Epithelial cell of proximal tubule (primary cell): ENCODE measurements around the gene SPECC1. TPM values are rescaled to one million over a fixed set of nuclear protein-coding genes. Genes with fewer than 3 reads are reported as not detected.

Experiments
- DNase-seq: peaks from one replicate; pipeline ENCODE4 v3.0.0-alpha.2; 2011; ENCODE audit warnings: low read depth
- H3K4me3 ChIP-seq: 2 replicates; pipeline ENCODE4 v1.5.1; 2011; ENCODE audit warnings: low read depth, mild to moderate bottlenecking, low read length
- CTCF ChIP-seq: conservative IDR thresholded peaks from 2 replicates; pipeline ENCODE4 v1.5.1; 2012; ENCODE audit warnings: low read depth, mild to moderate bottlenecking, low read length
- total RNA-seq: library from RNA; depleted of rRNA; stranded (reverse); fragments of >200 nt; gene quantifications from 2 replicates; pipeline ENCODE4 v1.2.3, GENCODE V29; 2015

SPECC1 gene
- total RNA-seq, 1 donor from 2014 or later, result 39.3 TPM

- TF ChIP-seq CTCF, result no peak
- DNase-seq, result no peak
- no peak overlapping the region for H3K4me3 ChIP-seq
Measured at GRCh38 chr17:20276421-20276820, 267.3 kb downstream of the SPECC1 start.

- H3K4me3 ChIP-seq, result no peak overlapping the region
- TF ChIP-seq CTCF, result no peak
- no peak for DNase-seq
Measured at GRCh38 chr17:20278805-20279204, 269.6 kb downstream of the SPECC1 start.

GRCh38 chr17:20279631-20280030 is 270.5 kb downstream of the SPECC1 start:
- no peak for DNase-seq
- H3K4me3 ChIP-seq, result no peak overlapping the region
- no peak for TF ChIP-seq CTCF

- no peak for DNase-seq
- no peak overlapping the region for H3K4me3 ChIP-seq
- TF ChIP-seq CTCF, result no peak
Measured at GRCh38 chr17:20280051-20280450, 270.9 kb downstream of the SPECC1 start.

- TF ChIP-seq CTCF, result no peak
- no peak for DNase-seq
- no peak overlapping the region for H3K4me3 ChIP-seq
Measured at GRCh38 chr17:20280851-20281250, 271.7 kb downstream of the SPECC1 start.

- no peak for DNase-seq
- TF ChIP-seq CTCF, result no peak
- no peak overlapping the region for H3K4me3 ChIP-seq
Measured at GRCh38 chr17:20281860-20282259, 272.7 kb downstream of the SPECC1 start.

- TF ChIP-seq CTCF, result no peak
- no peak for DNase-seq
- no peak overlapping the region for H3K4me3 ChIP-seq
Measured at GRCh38 chr17:20282526-20283308, 273.6 kb downstream of the SPECC1 start.
